Limb (tissue), 2 donors: ENCODE measurements around the gene CCDC137.

Source experiments
- DNase-seq, 2 donors: peaks; one replicate each; pipeline ENCODE4 v3.0.0-alpha.2; 2016; ENCODE audit errors: extremely low spot score in 2 of 2

CCDC137 gene

GRCh38 chr17:81714412-81715106 lies 48.0 kb downstream of the CCDC137 start:
- DNase-seq: peak in 1 of 2 donors; percentile 33

GRCh38 chr17:81715107-81715871 lies 48.8 kb downstream of the CCDC137 start:
- peak in 1 of 2 donors; percentile 26 for DNase-seq

- DNase-seq: peak in 1 of 2 donors; percentile 30
Observed at GRCh38 chr17:81715872-81716673, 49.5 kb downstream of the CCDC137 start.

GRCh38 chr17:81716674-81716996 lies 50.1 kb downstream of the CCDC137 start:
- DNase-seq: no peak

GRCh38 chr17:81717049-81717765 lies 50.7 kb downstream of the CCDC137 start:
- DNase-seq: peak in 1 of 2 donors; percentile 33

GRCh38 chr17:81717766-81718089 lies 51.2 kb downstream of the CCDC137 start:
- no peak for DNase-seq

GRCh38 chr17:81719410-81720266 lies 53.1 kb downstream of the CCDC137 start:
- DNase-seq: no peak

- DNase-seq: peak in 1 of 2 donors; percentile 24
Observed at GRCh38 chr17:81720267-81721071, 53.9 kb downstream of the CCDC137 start.

GRCh38 chr17:81722184-81723120 lies 55.9 kb downstream of the CCDC137 start:
- DNase-seq: peak in 1 of 2 donors; percentile 37
